ENCODE data around the gene MCRIP2.

Gene MCRIP2

DNA sequence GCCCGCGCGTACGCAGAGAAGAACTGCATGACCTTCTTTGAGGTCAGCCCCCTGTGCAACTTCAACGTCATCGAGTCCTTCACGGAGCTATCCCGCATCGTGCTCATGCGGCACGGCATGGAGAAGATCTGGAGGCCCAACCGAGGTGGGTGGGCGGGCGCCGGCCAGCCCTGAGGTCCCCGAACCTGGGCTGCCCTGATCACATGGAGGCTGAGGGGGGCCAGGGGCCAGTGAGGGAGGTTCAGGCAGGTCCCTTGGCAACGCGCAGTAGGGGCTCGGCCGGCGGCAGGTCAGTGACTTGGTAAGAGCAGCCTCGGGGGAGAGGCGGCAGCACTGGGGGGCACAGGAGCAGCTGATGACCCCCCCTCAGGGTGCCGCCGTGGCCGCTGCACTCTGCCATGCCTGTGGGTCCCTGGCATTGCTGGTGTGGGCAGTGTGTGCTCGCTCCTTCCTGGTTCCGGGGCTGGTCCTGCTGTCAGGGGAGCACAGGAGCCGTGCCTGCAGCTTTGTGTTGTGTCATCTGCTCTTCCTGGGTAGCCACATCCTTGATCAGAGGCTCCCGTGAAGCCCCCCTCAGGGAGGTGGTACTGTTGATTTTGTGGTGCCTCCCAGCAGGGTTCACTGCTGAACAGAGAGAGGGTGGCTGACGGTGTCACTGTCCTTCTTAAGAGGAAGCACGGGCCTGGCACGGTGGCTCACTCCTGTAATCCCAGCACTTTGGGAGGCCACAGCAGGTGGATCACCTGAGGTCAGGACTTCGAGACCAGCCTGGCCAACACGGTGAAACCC lies 15.5 kb upstream of the MCRIP2 start:
- in situ Hi-C loops (cut with HindIII; ENCODE audit: low pct_ligation_motif_present, low sequenced_read_pairs): no loop called here
- Histone ChIP-seq H3K27me3 (replicated peaks) (no peaks in the 10 kb centered on the region), H3K27ac (peak overlapping the region; percentile 65), H3K4me3 (ENCODE audit: low read depth, low read length) (no peak overlapping the region), H3K36me3 (replicated peaks) (peaks cover 6% of the 10 kb centered on the region)
- DNase-seq: no peak
- TF ChIP-seq CTCF (IDR thresholded peaks at IDR 0.05; ENCODE audit: low read depth, low read length, missing control alignments): no peak

DNA sequence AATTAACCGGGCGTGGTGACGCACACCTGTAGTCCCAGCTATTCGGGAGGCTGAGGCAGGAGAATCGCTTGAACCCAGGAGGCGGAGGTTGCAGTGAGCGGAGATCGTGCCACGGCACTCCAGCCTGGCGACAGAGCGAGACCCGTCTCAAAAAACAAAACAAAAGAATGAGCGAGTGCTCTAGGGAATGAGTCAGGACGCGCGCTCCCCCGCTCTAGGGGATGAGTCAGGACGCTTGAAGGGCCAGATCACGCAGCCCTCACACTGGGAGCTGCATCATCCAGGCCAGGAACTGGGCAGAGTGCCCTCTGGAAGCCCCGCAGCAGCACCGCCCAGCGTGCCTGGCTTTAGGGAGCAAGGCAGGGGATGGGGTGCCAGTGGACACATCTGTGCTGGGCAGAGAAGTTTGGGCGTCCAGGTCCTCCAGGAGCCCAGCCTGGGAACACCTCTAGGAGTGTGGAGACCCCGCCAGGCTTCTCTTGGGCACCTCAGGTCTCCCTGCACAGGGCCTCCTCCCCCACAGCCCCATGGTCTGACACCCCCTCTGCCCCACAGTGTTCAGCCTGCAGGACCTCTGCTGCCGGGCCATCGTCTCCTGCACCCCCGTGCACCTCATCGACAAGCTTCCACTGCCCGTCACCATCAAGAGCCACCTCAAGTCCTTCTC lies 14.7 kb upstream of the MCRIP2 start:
- Histone ChIP-seq H3K27me3 (replicated peaks) (no peaks in the 10 kb centered on the region), H3K4me3 (ENCODE audit: low read depth, low read length) (no peak overlapping the region), H3K27ac (peak overlapping the region; percentile 65), H3K36me3 (replicated peaks) (peaks cover 6% of the 10 kb centered on the region)
- in situ Hi-C loops (cut with HindIII; ENCODE audit: low pct_ligation_motif_present, low sequenced_read_pairs): no loop called here
- TF ChIP-seq CTCF (IDR thresholded peaks at IDR 0.05; ENCODE audit: low read depth, low read length, missing control alignments): no peak
- DNase-seq: peak; percentile 96

DNA sequence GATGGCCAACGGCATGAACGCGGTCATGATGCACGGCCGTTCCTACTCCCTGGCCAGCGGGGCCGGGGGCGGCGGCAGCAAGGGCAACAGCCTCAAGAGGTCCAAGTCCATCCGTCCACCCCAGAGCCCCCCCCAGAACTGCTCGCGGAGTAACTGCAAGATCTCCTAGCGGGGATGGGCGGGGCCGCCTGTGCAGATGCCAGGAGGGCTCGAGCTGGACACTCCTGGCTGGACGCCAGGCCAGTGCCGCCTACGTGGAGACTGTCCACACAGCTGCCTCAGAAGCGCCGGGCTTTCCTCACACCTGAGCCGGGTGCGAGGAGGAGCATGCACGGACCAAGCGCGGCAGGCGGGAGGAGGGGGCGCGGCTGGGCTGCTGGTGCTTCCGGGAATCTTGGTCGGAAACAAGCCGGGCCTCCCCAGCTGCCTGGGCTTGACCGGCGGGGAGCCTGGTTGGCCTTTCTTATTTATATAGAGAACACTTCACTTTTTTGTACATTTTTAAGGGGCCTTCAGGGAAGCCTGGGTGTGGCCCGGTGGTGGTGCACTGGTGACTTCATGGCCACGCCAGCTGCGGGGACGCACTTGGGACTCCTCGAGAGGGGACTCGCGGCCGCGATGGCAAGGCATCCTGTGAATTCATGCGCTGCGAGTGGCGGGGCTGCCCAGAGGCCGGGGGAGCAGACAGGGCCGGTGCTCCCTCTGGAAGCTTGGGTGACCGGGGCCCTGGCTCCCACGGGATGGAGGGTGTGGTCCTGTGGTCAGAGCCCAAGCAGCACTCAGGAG lies 14.0 kb upstream of the MCRIP2 start:
- in situ Hi-C loops (cut with HindIII; ENCODE audit: low pct_ligation_motif_present, low sequenced_read_pairs): no loop called here
- H3K36me3 ChIP-seq (replicated peaks): peaks cover 6% of the 10 kb centered on the region
- H3K27ac ChIP-seq: no peak overlapping the region
- H3K4me3 ChIP-seq (ENCODE audit: low read depth, low read length): no peak overlapping the region
- no peak for DNase-seq
- no peaks in the 10 kb centered on the region for H3K27me3 ChIP-seq (replicated peaks)
- no peak for TF ChIP-seq CTCF (IDR thresholded peaks at IDR 0.05; ENCODE audit: low read depth, low read length, missing control alignments)

DNA sequence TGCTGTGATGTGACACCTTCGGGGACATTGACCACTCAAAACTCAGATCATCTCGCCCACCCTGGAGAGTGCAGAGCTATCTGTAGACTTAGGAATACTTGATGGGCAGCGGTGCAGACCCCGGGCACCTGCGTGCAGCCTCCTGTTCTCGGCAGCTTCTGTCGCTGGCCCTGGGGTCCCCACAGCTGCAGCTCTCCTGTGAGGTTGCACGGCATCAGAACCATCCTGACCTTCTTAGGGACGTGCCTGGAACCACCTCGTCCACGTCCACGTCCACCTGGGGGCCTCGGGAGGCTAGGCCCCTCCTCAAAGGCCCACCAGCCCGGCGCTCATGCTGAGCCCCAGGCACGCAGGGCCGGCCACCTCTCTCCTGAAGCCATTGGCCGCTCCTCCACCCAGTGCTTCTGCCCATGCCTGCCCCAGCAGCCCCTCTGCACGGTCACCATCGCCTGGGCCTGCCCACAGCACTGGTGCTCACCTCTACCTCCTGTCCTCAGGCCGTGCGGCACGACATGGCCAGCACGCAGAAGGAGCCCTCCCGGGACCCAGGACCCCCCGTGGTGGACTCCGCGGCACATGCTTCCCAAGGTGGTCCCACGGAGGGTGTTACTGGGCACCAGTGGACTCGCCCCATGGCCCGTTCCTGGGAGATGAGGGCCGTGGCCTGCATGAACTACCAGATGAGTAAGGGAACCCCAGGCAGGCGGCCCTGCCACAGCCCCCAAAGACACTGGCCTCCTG lies 13.1 kb upstream of the MCRIP2 start:
- no peak for TF ChIP-seq CTCF (IDR thresholded peaks at IDR 0.05; ENCODE audit: low read depth, low read length, missing control alignments)
- Histone ChIP-seq H3K27me3 (replicated peaks) (no peaks in the 10 kb centered on the region), H3K36me3 (replicated peaks) (peaks cover 10% of the 10 kb centered on the region), H3K4me3 (ENCODE audit: low read depth, low read length) (no peak overlapping the region), H3K27ac (no peak overlapping the region)
- in situ Hi-C loops (cut with HindIII; ENCODE audit: low pct_ligation_motif_present, low sequenced_read_pairs): no loop called here
- DNase-seq: no peak

- peaks cover 16% of the 10 kb centered on the region for H3K36me3 ChIP-seq (replicated peaks)
- no peak overlapping the region for H3K27ac ChIP-seq
- no peak for TF ChIP-seq CTCF (IDR thresholded peaks at IDR 0.05; ENCODE audit: low read depth, low read length, missing control alignments)
Measured at GRCh38 chr16:629185-629832, 12.3 kb upstream of the MCRIP2 start.

More at GRCh38 chr16:629185-629832, 12.3 kb upstream of the MCRIP2 start:
- DNase-seq: no peak
- H3K27me3 ChIP-seq (replicated peaks): no peaks in the 10 kb centered on the region
- in situ Hi-C loops (cut with HindIII; ENCODE audit: low pct_ligation_motif_present, low sequenced_read_pairs): no loop called here
- H3K4me3 ChIP-seq (ENCODE audit: low read depth, low read length): no peak overlapping the region
